Measurements from ENCODE around the gene MBTPS1. TPM values are rescaled to one million over a fixed set of nuclear protein-coding genes. Genes with fewer than 3 reads are reported as not detected.
A peak's percentile ranks its signal among the peaks of the same experiment; 100 is the strongest.

Gene MBTPS1
- total and polyA plus RNA-seq, 9 of the 15 experiments (the other 6 are each of a cell fraction or from before 2014, with no cell fraction given): 2.8 to 57.6 (median 43.8) TPM

GRCh38 chr16:84013787-84014569, 102.8 kb downstream of the MBTPS1 start (continued):
- TF ChIP-seq THAP7 (CRISPR knock-in tag; IDR thresholded peaks at IDR 0.05): no peak
- TF ChIP-seq CHD1 (IDR thresholded peaks at IDR 0.05; ENCODE audit: low read length): no peak
- no peak for TF ChIP-seq RBM25 (IDR thresholded peaks at IDR 0.05; ENCODE audit: low read depth, low read length, severe bottlenecking)
- peak; percentile 84 for TF ChIP-seq TCF3 (CRISPR knock-in tag; IDR thresholded peaks at IDR 0.05)
- no peak for TF ChIP-seq TFAM (CRISPR knock-in tag; conservative IDR thresholded peaks at IDR 0.05)
- TF ChIP-seq BCLAF1 (IDR thresholded peaks at IDR 0.05; ENCODE audit: borderline replicate concordance in 1 of 2, control insufficient read depth in 1 of 2, low read depth in 2 of 2, low read length in 1 of 2): no peak
- peak; percentile 70; the same call in 1 of the 2 replicates for TF ChIP-seq ESRRA (IDR thresholded peaks at IDR 0.05; ENCODE audit: borderline replicate concordance, low read depth)
- TF ChIP-seq NR4A1 (CRISPR knock-in tag; IDR thresholded peaks at IDR 0.05): no peak
- TF ChIP-seq NR4A1 (tag; IDR thresholded peaks at IDR 0.05): no peak
- TF ChIP-seq RREB1 (CRISPR knock-in tag; IDR thresholded peaks at IDR 0.05): no peak
- no peak for TF ChIP-seq EGR1 (conservative IDR thresholded peaks at IDR 0.05)
- TF ChIP-seq BCL6 (CRISPR knock-in tag; IDR thresholded peaks at IDR 0.05): no peak
- TF ChIP-seq IFI16 (CRISPR knock-in tag; IDR thresholded peaks at IDR 0.05): no peak
- TF ChIP-seq LEF1 (IDR thresholded peaks at IDR 0.05): no peak; the same call in 1 of the 2 replicates
- peak; percentile 18 for TF ChIP-seq SETDB1 (IDR thresholded peaks at IDR 0.05; ENCODE audit: low read length)
- no peak for TF ChIP-seq ETS2 (tag; IDR thresholded peaks at IDR 0.05; ENCODE audit: borderline replicate concordance, poor library complexity, severe bottlenecking)
